Hepatocyte (in vitro differentiated cells): ENCODE measurements around the gene MEG3. TPM values are rescaled to one million over a fixed set of nuclear protein-coding genes. Genes with fewer than 3 reads are reported as not detected.

Experiments
- DNase-seq: peaks from one replicate; pipeline ENCODE4 v3.0.0-alpha.2; 2016; ENCODE audit warnings: low spot score
- H2AFZ ChIP-seq: fragments of 200-600 bp; sonication (generic); 2 replicates; pipeline ENCODE4 v1.6.0; 2016; ENCODE audit warnings: antibody characterized with exemption, mild to moderate bottlenecking
- H3K27ac ChIP-seq: fragments of 200-600 bp; sonication (generic); 2 replicates; pipeline ENCODE4 v1.5.1; 2016; ENCODE audit warnings: mild to moderate bottlenecking
- H3K27me3 ChIP-seq: fragments of 200-600 bp; sonication (generic); 2 replicates; pipeline ENCODE4 v1.6.1; 2016
- H3K36me3 ChIP-seq: fragments of 200-600 bp; sonication (generic); replicated peaks from 2 replicates; pipeline ENCODE4 v1.5.1; 2016; ENCODE audit warnings: low read depth; ENCODE audit not compliant: insufficient read depth
- H3K4me1 ChIP-seq: fragments of 200-600 bp; sonication (generic); 2 replicates; pipeline ENCODE4 v1.5.1; 2016; ENCODE audit warnings: mild to moderate bottlenecking, moderate library complexity; ENCODE audit not compliant: insufficient read depth
- H3K4me2 ChIP-seq: fragments of 200-600 bp; sonication (generic); 2 replicates; pipeline ENCODE4 v1.6.0; 2016
- H3K4me3 ChIP-seq: fragments of 200-600 bp; sonication (generic); 2 replicates; pipeline ENCODE4 v1.5.1; 2016; ENCODE audit warnings: mild to moderate bottlenecking
- H3K79me2 ChIP-seq: fragments of 200-600 bp; sonication (generic); 2 replicates; pipeline ENCODE4 v1.6.0; 2017; ENCODE audit warnings: mild to moderate bottlenecking
- H3K9me2 ChIP-seq: fragments of 200-600 bp; sonication (generic); replicated peaks from 2 replicates; pipeline ENCODE4 v1.6.0; 2017; ENCODE audit warnings: mild to moderate bottlenecking; ENCODE audit not compliant: insufficient read depth
- H3K9me3 ChIP-seq: fragments of 200-600 bp; sonication (generic); 2 replicates; pipeline ENCODE4 v1.5.1; 2016; ENCODE audit warnings: low read depth, mild to moderate bottlenecking
- H4K20me1 ChIP-seq: fragments of 200-600 bp; sonication (generic); 2 replicates; pipeline ENCODE4 v1.6.0; 2016; ENCODE audit warnings: mild to moderate bottlenecking; ENCODE audit not compliant: insufficient read depth, poor library complexity, severe bottlenecking
- EZH2 ChIP-seq: fragments of 200-600 bp; sonication (generic); IDR thresholded peaks from 2 replicates; pipeline ENCODE4 v1.6.1; 2016; ENCODE audit warnings: antibody characterized with exemption, mild to moderate bottlenecking, borderline replicate concordance
- EZH2phosphoT487 ChIP-seq: fragments of 200-600 bp; sonication (generic); IDR thresholded peaks from one replicate; pipeline ENCODE4 v1.6.1; 2018; ENCODE audit warnings: antibody characterized with exemption, mild to moderate bottlenecking, low read depth, moderate library complexity; ENCODE audit not compliant: unreplicated experiment, severe bottlenecking
- whole genome bisulfite sequencing: methylation state at CpG from one replicate; pipeline ENCODE4 v1.1.6; 2016; ENCODE audit warnings: low lambda C conversion rate; ENCODE audit errors: missing lambda C conversion rate; 5-methylcytosine and 5-hydroxymethylcytosine counted together
- polyA plus RNA-seq: library from polyadenylated mRNA; unstranded; fragments of >200 nt; fragmentation: Nextera tagmentation; extraction: Ambion mirVana; gene quantifications from 2 replicates; pipeline ENCODE4 v1.2.1, GENCODE V29; 2016
- total RNA-seq: library from RNA; depleted of rRNA; stranded (reverse); fragments of >200 nt; gene quantifications from 2 replicates; pipeline ENCODE4 v1.2.3, GENCODE V29; 2014
- TF ChIP-seq, protein P1 (sequence below): fragments of 200-600 bp; sonication (generic); IDR thresholded peaks from 2 replicates; pipeline ENCODE4 v1.5.1; 2016; ENCODE audit warnings: antibody characterized with exemption, mild to moderate bottlenecking; ENCODE audit not compliant: poor library complexity

The MEG3 gene
- total and polyA plus RNA-seq, 2 experiments from 2014 or later: not detected

DNA sequence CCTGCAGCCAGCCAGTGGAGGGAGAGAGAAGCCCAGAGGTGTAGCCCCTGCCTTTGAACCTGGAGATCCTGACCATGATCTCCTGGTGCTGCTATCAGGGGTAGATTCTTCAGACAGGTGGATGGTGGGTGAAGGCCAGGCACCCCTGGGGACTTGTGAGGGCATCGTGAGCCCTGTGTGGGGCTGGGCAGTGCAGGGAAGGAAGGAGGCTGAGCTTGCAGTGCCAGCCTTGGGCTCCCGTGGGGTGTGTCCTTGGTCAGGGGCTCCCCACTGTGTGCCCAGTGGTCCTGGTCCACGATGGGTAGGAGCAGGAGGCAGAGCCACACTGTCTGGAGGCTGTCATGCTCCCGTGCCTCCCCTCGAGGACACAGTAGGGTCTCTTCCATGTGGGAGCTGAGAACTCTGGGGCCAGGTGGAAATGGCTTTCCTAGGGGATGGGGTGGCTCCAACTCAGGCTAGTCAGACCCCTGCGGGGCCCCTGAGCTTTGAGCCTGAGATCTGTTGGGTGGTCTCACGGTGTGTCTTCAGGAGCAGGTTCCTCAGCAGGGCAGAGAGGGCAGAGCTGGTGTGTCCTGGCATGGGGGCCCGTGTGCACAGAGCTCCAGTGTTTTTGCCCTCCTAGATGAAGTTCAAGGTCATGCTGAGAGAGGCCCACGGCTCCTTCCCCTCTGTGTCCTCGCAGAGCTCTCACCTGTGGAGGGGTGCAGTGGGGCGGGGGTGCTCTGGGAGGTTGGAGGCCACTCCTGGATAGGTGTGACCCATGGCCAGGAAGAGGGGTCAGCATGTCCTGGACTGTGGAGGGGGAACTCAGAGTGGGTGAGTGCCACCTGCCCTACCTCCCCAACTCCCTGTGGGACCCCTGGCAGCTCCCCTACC, 52.6 kb downstream of the MEG3 start:
- H3K27ac ChIP-seq: no peak overlapping the region
- no peaks in the 10 kb centered on the region for H3K36me3 ChIP-seq
- no peaks in the 10 kb centered on the region for H4K20me1 ChIP-seq
- no peaks in the 10 kb centered on the region for H3K9me2 ChIP-seq
- H3K27me3 ChIP-seq: no peaks in the 10 kb centered on the region
- H3K4me2 ChIP-seq: no peak overlapping the region
- H3K4me1 ChIP-seq: no peaks in the 10 kb centered on the region
- H3K4me3 ChIP-seq: no peak overlapping the region
- 90% methylated on average over 11 of the region's 11 CpGs for WGBS
- no peaks in the 10 kb centered on the region for H3K79me2 ChIP-seq
- DNase-seq: no peak
- TF ChIP-seq EZH2phosphoT487: no peak
- TF ChIP-seq EZH2: no peak
- TF ChIP-seq, protein P1, sequence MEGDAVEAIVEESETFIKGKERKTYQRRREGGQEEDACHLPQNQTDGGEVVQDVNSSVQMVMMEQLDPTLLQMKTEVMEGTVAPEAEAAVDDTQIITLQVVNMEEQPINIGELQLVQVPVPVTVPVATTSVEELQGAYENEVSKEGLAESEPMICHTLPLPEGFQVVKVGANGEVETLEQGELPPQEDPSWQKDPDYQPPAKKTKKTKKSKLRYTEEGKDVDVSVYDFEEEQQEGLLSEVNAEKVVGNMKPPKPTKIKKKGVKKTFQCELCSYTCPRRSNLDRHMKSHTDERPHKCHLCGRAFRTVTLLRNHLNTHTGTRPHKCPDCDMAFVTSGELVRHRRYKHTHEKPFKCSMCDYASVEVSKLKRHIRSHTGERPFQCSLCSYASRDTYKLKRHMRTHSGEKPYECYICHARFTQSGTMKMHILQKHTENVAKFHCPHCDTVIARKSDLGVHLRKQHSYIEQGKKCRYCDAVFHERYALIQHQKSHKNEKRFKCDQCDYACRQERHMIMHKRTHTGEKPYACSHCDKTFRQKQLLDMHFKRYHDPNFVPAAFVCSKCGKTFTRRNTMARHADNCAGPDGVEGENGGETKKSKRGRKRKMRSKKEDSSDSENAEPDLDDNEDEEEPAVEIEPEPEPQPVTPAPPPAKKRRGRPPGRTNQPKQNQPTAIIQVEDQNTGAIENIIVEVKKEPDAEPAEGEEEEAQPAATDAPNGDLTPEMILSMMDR: no peak
- no peaks in the 10 kb centered on the region for H3K9me3 ChIP-seq
- no peak overlapping the region for H2AFZ ChIP-seq

- 92% methylated on average over 8 of the region's 8 CpGs for WGBS
- H3K4me1 ChIP-seq: no peaks in the 10 kb centered on the region
- no peaks in the 10 kb centered on the region for H4K20me1 ChIP-seq
- no peak overlapping the region for H2AFZ ChIP-seq
- DNase-seq: no peak
- no peaks in the 10 kb centered on the region for H3K79me2 ChIP-seq
- H3K9me2 ChIP-seq: no peaks in the 10 kb centered on the region
- no peak overlapping the region for H3K4me2 ChIP-seq
- H3K27me3 ChIP-seq: no peaks in the 10 kb centered on the region
- no peak for TF ChIP-seq EZH2phosphoT487
- TF ChIP-seq, protein P1: no peak
- TF ChIP-seq EZH2: no peak
- no peak overlapping the region for H3K4me3 ChIP-seq
- H3K9me3 ChIP-seq: no peaks in the 10 kb centered on the region
- H3K36me3 ChIP-seq: no peaks in the 10 kb centered on the region
- no peak overlapping the region for H3K27ac ChIP-seq
Measured at GRCh38 chr14:100879194-100879593, 53.3 kb downstream of the MEG3 start.

- Histone ChIP-seq H3K9me3 (no peaks in the 10 kb centered on the region), H4K20me1 (no peaks in the 10 kb centered on the region), H3K27me3 (no peaks in the 10 kb centered on the region), H3K4me3 (no peak overlapping the region), H3K36me3 (no peaks in the 10 kb centered on the region), H3K9me2 (no peaks in the 10 kb centered on the region), H3K4me1 (no peaks in the 10 kb centered on the region), H3K79me2 (no peaks in the 10 kb centered on the region), H3K27ac (no peak overlapping the region), H2AFZ (no peak overlapping the region), H3K4me2 (no peak overlapping the region)
- TF ChIP-seq EZH2: no peak
- no peak for TF ChIP-seq EZH2phosphoT487
- TF ChIP-seq, protein P1: no peak
- DNase-seq: no peak
- 95% methylated on average over 8 of the region's 8 CpGs for WGBS
Measured at GRCh38 chr14:100879782-100880181, 53.9 kb downstream of the MEG3 start.
